Chondrocyte (in vitro differentiated cells): ENCODE results near the gene DLG2. TPM values are rescaled to one million over a fixed set of nuclear protein-coding genes. Genes with fewer than 3 reads are reported as not detected.
"Not testable (repeated sequence)": the region's sequence is repeated elsewhere in the genome, so short reads cannot be mapped to it uniquely, and the experiment has no call there.

ENCODE experiments used
- DNase-seq: peaks from one replicate; pipeline ENCODE4 v3.0.0; 2021; ENCODE audit warnings: mixed read lengths, low spot score
- H3K27ac Mint-ChIP-seq: one replicate; pipeline ENCODE4 v1.8.0; 2021; ENCODE audit warnings: mild to moderate bottlenecking, moderate library complexity, mixed read lengths; ENCODE audit not compliant: unreplicated experiment
- H3K27me3 Mint-ChIP-seq: 2 replicates; pipeline ENCODE4 v1.8.0; 2021; ENCODE audit warnings: low read depth, mixed read lengths
- H3K36me3 Mint-ChIP-seq: 2 replicates; pipeline ENCODE4 v1.8.0; 2021; ENCODE audit warnings: low read depth, mixed read lengths
- H3K4me1 Mint-ChIP-seq: 2 replicates; pipeline ENCODE4 v1.8.0; 2021; ENCODE audit warnings: low read depth, mild to moderate bottlenecking, mixed read lengths
- H3K4me3 Mint-ChIP-seq: one replicate; pipeline ENCODE4 v1.8.0; 2021; ENCODE audit warnings: mild to moderate bottlenecking, moderate library complexity, mixed read lengths; ENCODE audit not compliant: unreplicated experiment
- H3K9me3 Mint-ChIP-seq: 2 replicates; pipeline ENCODE4 v1.8.0; 2021; ENCODE audit warnings: low read depth, mixed read lengths
- total RNA-seq: library from RNA; stranded (reverse); gene quantifications from 3 replicates; pipeline ENCODE4 v1.2.1, GENCODE V29; 2021
- TF ChIP-seq, protein P1 (sequence below): fragments of 200-600 bp; sonication (generic); IDR thresholded peaks from 2 replicates; pipeline ENCODE4 v1.5.0; 2021; ENCODE audit warnings: antibody characterized with exemption, mild to moderate bottlenecking, moderate library complexity

DLG2 gene
- total RNA-seq, 1 donor from 2014 or later: 1.3 TPM

DNA sequence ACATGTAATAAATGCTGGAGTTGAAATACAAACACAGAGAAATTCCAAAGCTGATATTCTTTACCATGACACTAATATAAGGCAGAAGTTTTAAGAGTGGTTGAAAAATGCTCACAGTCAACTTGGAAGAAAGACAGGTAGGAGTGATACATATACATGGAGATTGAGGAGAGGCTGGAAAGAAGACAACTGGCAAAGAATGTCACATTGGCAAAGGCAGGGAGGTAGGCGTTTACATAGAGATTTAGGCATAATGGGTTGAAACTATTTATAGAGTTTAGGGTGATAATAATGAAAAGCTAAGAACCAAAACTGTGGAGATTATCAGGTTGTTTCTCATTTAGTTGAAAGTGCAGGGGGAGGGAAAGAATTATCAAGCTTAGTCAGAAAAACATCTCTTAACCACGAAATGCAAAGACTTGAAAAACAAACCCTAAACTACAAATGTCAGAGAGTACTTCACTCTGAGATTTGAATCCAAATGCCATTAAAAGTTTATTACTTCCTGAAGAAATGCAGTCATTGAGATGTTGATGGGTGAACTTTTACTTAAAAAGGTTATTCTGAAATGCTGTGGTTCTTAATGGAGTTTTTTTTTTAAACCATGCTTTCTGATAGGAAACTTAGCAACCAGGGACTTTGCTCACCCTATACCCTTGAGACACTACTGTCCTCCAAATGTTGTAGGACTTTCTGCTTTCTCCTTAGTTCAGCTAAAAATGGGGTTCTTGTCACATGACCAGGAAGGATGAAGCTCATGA lies 2202.6 kb downstream of the DLG2 start:
- Mint-ChIP-seq H3K27me3 (no peaks in the 10 kb centered on the region), H3K9me3 (peaks cover 24% of the 10 kb centered on the region), H3K4me3 (no peak overlapping the region), H3K27ac (no peak overlapping the region), H3K36me3 (peaks cover 2% of the 10 kb centered on the region), H3K4me1 (no peaks in the 10 kb centered on the region)
- no peak for DNase-seq
- TF ChIP-seq, protein P1, sequence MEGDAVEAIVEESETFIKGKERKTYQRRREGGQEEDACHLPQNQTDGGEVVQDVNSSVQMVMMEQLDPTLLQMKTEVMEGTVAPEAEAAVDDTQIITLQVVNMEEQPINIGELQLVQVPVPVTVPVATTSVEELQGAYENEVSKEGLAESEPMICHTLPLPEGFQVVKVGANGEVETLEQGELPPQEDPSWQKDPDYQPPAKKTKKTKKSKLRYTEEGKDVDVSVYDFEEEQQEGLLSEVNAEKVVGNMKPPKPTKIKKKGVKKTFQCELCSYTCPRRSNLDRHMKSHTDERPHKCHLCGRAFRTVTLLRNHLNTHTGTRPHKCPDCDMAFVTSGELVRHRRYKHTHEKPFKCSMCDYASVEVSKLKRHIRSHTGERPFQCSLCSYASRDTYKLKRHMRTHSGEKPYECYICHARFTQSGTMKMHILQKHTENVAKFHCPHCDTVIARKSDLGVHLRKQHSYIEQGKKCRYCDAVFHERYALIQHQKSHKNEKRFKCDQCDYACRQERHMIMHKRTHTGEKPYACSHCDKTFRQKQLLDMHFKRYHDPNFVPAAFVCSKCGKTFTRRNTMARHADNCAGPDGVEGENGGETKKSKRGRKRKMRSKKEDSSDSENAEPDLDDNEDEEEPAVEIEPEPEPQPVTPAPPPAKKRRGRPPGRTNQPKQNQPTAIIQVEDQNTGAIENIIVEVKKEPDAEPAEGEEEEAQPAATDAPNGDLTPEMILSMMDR: no peak

DNA sequence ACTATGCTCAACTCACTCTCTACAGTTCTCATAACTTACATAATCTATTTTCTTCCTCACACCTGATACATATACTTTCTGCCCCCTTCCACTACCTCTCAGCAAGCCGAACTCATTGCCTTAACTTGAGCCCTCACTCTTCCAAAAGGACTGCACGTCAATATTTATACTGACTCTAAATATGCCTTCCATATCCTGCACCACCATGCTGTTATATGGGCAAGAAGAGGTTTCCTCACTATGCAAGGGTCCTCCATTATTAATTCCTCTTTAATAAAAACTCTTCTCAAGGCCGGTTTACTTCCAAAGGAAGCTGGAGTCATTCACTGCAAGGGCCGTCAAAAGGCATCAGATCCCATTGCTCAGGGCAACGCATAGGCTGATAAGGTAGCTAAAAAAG lies 2204.5 kb downstream of the DLG2 start:
- not testable (repeated sequence) for H3K4me3 Mint-ChIP-seq, DNase-seq, H3K36me3 Mint-ChIP-seq, H3K27ac Mint-ChIP-seq, H3K4me1 Mint-ChIP-seq, H3K27me3 Mint-ChIP-seq
- H3K9me3 Mint-ChIP-seq: peaks cover 27% of the 10 kb centered on the region

DNA sequence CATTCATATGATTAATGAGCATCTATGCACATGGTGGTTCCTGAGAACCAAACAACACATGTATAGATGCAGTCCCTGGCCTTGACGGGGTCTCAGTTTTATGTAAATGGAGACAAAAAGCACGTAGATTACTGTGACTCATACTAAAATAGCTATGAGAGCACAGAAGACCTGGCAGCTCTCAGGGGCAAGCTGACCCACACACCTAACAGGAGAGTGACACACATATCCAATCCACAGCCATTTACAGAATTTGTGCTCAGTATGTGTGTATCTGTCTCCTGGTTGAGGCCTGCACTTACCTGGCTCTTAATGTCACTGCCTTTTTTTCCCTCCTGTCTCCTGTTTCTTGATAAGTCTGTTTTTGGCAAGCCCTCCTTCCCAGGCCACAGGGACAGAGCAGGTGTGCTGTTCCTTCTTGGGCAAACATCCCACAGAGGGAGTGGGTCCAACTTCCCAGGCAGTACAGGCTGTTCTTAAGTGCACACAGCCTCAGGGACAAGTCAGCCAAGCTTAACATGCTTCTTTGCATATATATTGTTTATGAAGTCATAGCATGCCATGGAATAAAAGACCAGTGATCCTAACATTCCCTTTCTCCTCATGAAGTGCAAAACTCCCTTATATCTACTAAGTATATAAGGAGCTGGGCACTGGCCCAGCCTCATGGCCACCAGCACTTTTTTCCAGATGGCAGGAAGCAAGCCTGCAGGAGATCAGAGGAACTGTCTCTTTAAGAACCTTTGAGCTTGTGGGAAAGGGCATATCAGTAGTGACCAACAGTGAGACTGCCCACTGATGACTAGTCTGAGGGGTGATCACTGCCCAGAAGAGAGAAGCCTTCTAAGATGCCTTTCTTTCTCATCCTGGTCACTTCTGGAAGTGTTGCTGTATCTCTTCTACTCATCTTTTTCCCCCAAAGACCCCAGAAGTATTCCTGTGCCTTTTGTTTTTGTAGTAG lies 2216.3 kb downstream of the DLG2 start:
- Mint-ChIP-seq H3K36me3 (no peaks in the 10 kb centered on the region), H3K4me3 (no peak overlapping the region), H3K9me3 (peaks cover 13% of the 10 kb centered on the region), H3K27ac (no peak overlapping the region), H3K4me1 (no peaks in the 10 kb centered on the region), H3K27me3 (peaks cover 2% of the 10 kb centered on the region)
- no peak for DNase-seq
- TF ChIP-seq, protein P1: no peak

DNA sequence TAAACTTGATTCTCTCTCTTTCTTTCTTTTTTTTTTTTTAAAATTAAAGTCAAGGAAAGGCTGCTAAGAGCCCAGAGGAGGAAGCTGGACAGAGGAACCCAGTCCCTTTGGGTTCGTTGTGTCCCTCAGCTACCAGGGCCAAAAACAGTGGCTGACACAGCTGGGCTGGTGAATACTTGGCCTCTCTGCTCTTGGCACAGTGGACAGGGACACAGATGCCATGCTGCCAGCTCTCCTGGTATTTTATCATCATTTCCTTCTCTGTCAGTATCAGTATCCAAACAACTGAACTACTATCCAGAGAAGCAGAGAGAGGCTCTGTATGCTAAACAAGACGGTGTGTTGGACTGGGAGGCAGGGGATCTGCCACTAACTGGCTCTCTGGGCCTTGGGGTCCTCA lies 2217.3 kb downstream of the DLG2 start:
- no peaks in the 10 kb centered on the region for H3K36me3 Mint-ChIP-seq

DNA sequence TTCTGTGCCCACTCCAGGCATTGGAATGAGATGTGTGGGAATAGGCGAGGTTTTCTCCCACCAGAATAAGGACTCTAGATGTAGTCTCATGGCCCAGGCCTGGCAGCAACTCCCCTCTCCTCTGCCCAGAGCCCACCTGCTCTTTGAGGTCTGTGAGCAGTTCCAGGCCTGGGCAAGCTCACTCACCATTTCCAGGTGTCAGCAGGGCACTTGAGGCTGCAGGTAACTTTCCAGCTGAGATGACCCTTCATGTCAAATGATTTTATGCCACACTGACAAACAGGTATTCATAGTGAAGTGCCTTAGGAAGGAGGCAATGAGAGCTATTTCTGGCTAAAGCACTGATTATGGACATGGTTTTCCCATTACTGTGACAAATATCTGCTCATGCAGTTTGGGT lies 2217.7 kb downstream of the DLG2 start:
- no peak overlapping the region for H3K27ac Mint-ChIP-seq
- no peak overlapping the region for H3K4me3 Mint-ChIP-seq
- no peaks in the 10 kb centered on the region for H3K36me3 Mint-ChIP-seq
- DNase-seq: no peak
- H3K9me3 Mint-ChIP-seq: peaks cover 7% of the 10 kb centered on the region
- H3K27me3 Mint-ChIP-seq: peaks cover 2% of the 10 kb centered on the region
- H3K4me1 Mint-ChIP-seq: no peaks in the 10 kb centered on the region
- TF ChIP-seq, protein P1: no peak

More for the DNA sequence above, 2217.3 kb downstream of the DLG2 start:
- DNase-seq: no peak
- Mint-ChIP-seq H3K27me3 (peaks cover 2% of the 10 kb centered on the region), H3K27ac (no peak overlapping the region), H3K4me1 (no peaks in the 10 kb centered on the region), H3K4me3 (no peak overlapping the region), H3K9me3 (peaks cover 8% of the 10 kb centered on the region)
- TF ChIP-seq, protein P1: no peak
